ENCODE results near the gene ODF4.

DNA sequence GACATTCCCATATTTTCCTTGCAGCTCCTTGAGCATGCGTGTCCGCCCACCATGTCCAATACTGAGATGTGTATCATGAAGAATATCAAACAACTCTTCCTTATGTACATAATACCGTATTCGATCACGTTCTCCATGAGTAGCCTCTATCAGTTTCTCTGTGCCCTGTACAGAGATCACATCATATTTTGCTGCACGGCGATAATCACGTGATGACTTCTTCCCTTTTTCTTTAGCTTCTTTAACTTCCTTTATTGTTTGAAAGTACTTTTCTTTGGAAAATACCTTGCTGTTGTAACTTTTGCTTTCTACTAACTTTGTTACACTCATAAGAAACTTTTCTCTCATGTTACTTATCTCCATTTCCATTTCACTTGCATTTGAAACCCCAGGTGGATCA lies 30.3 kb downstream of the ODF4 start:
- TF ChIP-seq CTCF (conservative IDR thresholded peaks at IDR 0.05; ENCODE audit: low read depth, low read length) (no peak), EZH2 (IDR thresholded peaks at IDR 0.05; ENCODE audit: borderline replicate concordance, low read depth, low read length, poor library complexity, severe bottlenecking) (no peak)
